ENCODE results near the gene KRT82. TPM values are rescaled to one million over a fixed set of nuclear protein-coding genes. Genes with fewer than 3 reads are reported as not detected.

KRT82 gene
- total and polyA plus RNA-seq, 2 of the 8 experiments (the other 6 are each of a cell fraction or from before 2014, with no cell fraction given): not detected

GRCh38 chr12:52433501-52434080 lies 27.5 kb upstream of the KRT82 start:
- no peak for TF ChIP-seq SAP30 (IDR thresholded peaks at IDR 0.05; ENCODE audit: insufficient read depth, insufficient replicate concordance, low read length)
- H2AK5ac ChIP-seq (ENCODE audit: low read depth, low read length): no peak overlapping the region
- H4K91ac ChIP-seq (replicated peaks; ENCODE audit: insufficient read length, low read length): no peak overlapping the region
- no peak overlapping the region for H3K4me2 ChIP-seq (ENCODE audit: insufficient read depth in 1 of 2, low read depth in 2 of 2, low read length in 2 of 2)
- H2BK15ac ChIP-seq (ENCODE audit: low read length): no peak overlapping the region
- H3K36me3 ChIP-seq (ENCODE audit: control insufficient read depth in 2 of 4, insufficient read depth in 4 of 4, low read length in 3 of 4): no peaks in the 10 kb centered on the region
- 98% methylated on average over 12 of the region's 12 CpGs; no CpG with 5 or more reads in 1 of the 2 experiments for WGBS, 2 experiments (ENCODE audit: extremely low coverage in 1 of 2, insufficient coverage in 1 of 2, insufficient read length in 1 of 2, insufficient replicate concordance in 2 of 2, low coverage in 1 of 2, low lambda C conversion rate in 2 of 2, missing lambda C conversion rate in 1 of 2)
- no peak overlapping the region for H3K9ac ChIP-seq (replicated peaks in 1 of 4; ENCODE audit: extremely low read depth in 1 of 4, low read depth in 3 of 4, low read length in 3 of 4)
- no peak overlapping the region for H3K14ac ChIP-seq (ENCODE audit: insufficient read length)
- H2BK120ac ChIP-seq (replicated peaks; ENCODE audit: low read depth, low read length): no peak overlapping the region
- H2AFZ ChIP-seq (ENCODE audit: low read length): no peak overlapping the region
- no peaks in the 10 kb centered on the region for H3K79me1 ChIP-seq (ENCODE audit: low read depth, low read length)
- H4K8ac ChIP-seq (ENCODE audit: extremely low read depth, insufficient read depth, low read length): peak overlapping the region; percentile 28; the same call in 1 of the 2 replicates
- H4K5ac ChIP-seq (ENCODE audit: insufficient read length, low read depth, low read length): no peak overlapping the region
- no peak overlapping the region for H3K18ac ChIP-seq (ENCODE audit: extremely low read depth, low read length)
- no peaks in the 10 kb centered on the region for H4K20me1 ChIP-seq (replicated peaks in 1 of 2; ENCODE audit: control insufficient read depth in 1 of 2, insufficient read depth in 2 of 2, low read length in 2 of 2)
- no peaks in the 10 kb centered on the region for H3K4me1 ChIP-seq (replicated peaks in 1 of 4; ENCODE audit: control insufficient read depth in 3 of 4, insufficient read depth in 4 of 4, low read length in 3 of 4)
- no peak overlapping the region for H3K27ac ChIP-seq (ENCODE audit: low read depth, low read length)
- H3K4me3 ChIP-seq (ENCODE audit: extremely low read depth in 1 of 4, insufficient read depth in 2 of 4, low read depth in 3 of 4, low read length in 4 of 4): no peak overlapping the region
- no peaks in the 10 kb centered on the region for H3K23me2 ChIP-seq (ENCODE audit: low read depth, low read length)
- no peak overlapping the region for H3K4ac ChIP-seq (replicated peaks; ENCODE audit: insufficient read length, low read depth, low read length)
- H3K56ac ChIP-seq (replicated peaks; ENCODE audit: insufficient read length, low read depth, low read length): no peak overlapping the region
- CTCF ChIA-PET (ENCODE audit: partially characterized antibody): interaction anchor here (1.5 to 5.3 kb wide), 4 partner anchors 10 to 212 kb away, joined by 3 to 23 read pairs (median 8); no protein-coding TSS in a partner anchor
- H3K23ac ChIP-seq (ENCODE audit: insufficient read length): no peak overlapping the region
- no peaks in the 10 kb centered on the region for H3K79me2 ChIP-seq (ENCODE audit: control insufficient read depth in 1 of 2, insufficient read depth in 2 of 2, low read length in 2 of 2)
- H2BK12ac ChIP-seq (ENCODE audit: low read depth, low read length): no peak overlapping the region
- DNase-seq (ENCODE audit: low read depth in 1 of 2, low spot score in 2 of 2): no peak
- no peak overlapping the region for H2BK5ac ChIP-seq (ENCODE audit: low read depth, low read length)
- FAIRE-seq: no peak
- POLR2A ChIA-PET (ENCODE audit: partially characterized antibody): no interaction called here
- no peaks in the 10 kb centered on the region; a peak in 1 of 7 replicates for H3K27me3 ChIP-seq (replicated peaks in 1 of 4; ENCODE audit: control insufficient read depth in 3 of 4, extremely low read depth in 1 of 4, insufficient read depth in 3 of 4, low read length in 3 of 4)
- H2BK20ac ChIP-seq (ENCODE audit: low read length): no peak overlapping the region
- no peaks in the 10 kb centered on the region for H3K9me3 ChIP-seq (ENCODE audit: insufficient read depth in 2 of 2, low read depth in 1 of 2, low read length in 1 of 2)
